GM12878 (cell line): ENCODE results near the gene MACROD2. TPM values are rescaled to one million over a fixed set of nuclear protein-coding genes. Genes with fewer than 3 reads are reported as not detected.

Experiments
- ATAC-seq: fragments of 200-7000 bp; cut with Tn5 transposase; 3 replicates; pipeline ENCODE4 v1.9.1; 2020; ENCODE audit warnings: mild to moderate bottlenecking, moderate library complexity
- BruUV-seq: library from RNA; stranded (reverse); fragments of 400-500 nt; replicated peaks from 2 replicates; lab custom pipeline; 2021; lab: Mats Ljungman, UMichigan
- CTCF ChIA-PET: fragments of 300-600 bp; sonication (Branson Sonifier 250); formaldehyde crosslinking; extraction: SDS; loops from one replicate; lab custom pipeline; 2021; ENCODE audit warnings: inconsistent platforms; lab: Yijun Ruan, JAX
- POLR2A ChIA-PET: fragments of 350-600 bp; formaldehyde crosslinking; extraction: SDS; loops from one replicate; lab custom pipeline; 2021; ENCODE audit warnings: inconsistent platforms; lab: Charles Lee
- RAD21 ChIA-PET: fragments of 300-600 bp; sonication (Branson Sonifier 250); formaldehyde crosslinking; loops from one replicate; lab custom pipeline; 2023; ENCODE audit warnings: antibody characterized with exemption; ENCODE audit not compliant: unreplicated experiment; lab: Charles Lee
- SMC1A ChIA-PET: fragments of 300-600 bp; sonication (Branson Sonifier 250); formaldehyde crosslinking; loops from one replicate; lab custom pipeline; 2023; ENCODE audit not compliant: unreplicated experiment, uncharacterized antibody; lab: Charles Lee
- DNase-seq: peaks from one replicate; pipeline ENCODE4 v3.0.0-alpha.2; 2011; ENCODE audit warnings: low read depth, low spot score
- FAIRE-seq: peaks from 3 replicates; lab custom pipeline; 2011; peaks lifted over from hg19 to GRCh38; lab: Jason Lieb, UNC
- H2AFZ ChIP-seq: 2 replicates; pipeline ENCODE4 v1.6.0; 2011; ENCODE audit warnings: low read depth, low read length, control low read depth; ENCODE audit not compliant: control insufficient read depth
- H3K27ac ChIP-seq: 2 replicates; pipeline ENCODE4 v1.5.1; 2011; ENCODE audit warnings: control low read depth; ENCODE audit not compliant: control insufficient read depth, insufficient read depth
- H3K27me3 ChIP-seq, 2 experiments: replicated peaks in 1 of 2; 2 replicates each; pipeline versions ENCODE4 v1.6.0 to v1.6.1; 2011; ENCODE audit warnings: low read length in 1 of 2; ENCODE audit not compliant: control insufficient read depth in 2 of 2, insufficient read depth in 2 of 2
- H3K36me3 ChIP-seq, 2 experiments: 2 replicates each; pipeline ENCODE4 v1.5.1; 2011; ENCODE audit warnings: low read length in 1 of 2; ENCODE audit not compliant: control insufficient read depth in 2 of 2, insufficient read depth in 2 of 2
- H3K4me1 ChIP-seq: 2 replicates; pipeline ENCODE4 v1.6.1; 2011; ENCODE audit warnings: mild to moderate bottlenecking, low read length, moderate library complexity, mixed read lengths; ENCODE audit not compliant: control insufficient read depth, insufficient read depth
- H3K4me2 ChIP-seq: 2 replicates; pipeline ENCODE4 v1.6.0; 2011; ENCODE audit warnings: control low read depth; ENCODE audit not compliant: control insufficient read depth, insufficient read depth
- H3K4me3 ChIP-seq: fragments of 200-600 bp; sonication (generic); 2 replicates; pipeline ENCODE4 v1.5.1; 2016
- H3K79me2 ChIP-seq: 2 replicates; pipeline ENCODE4 v1.6.0; 2011; ENCODE audit warnings: low read length; ENCODE audit not compliant: control insufficient read depth, insufficient read depth
- H3K9ac ChIP-seq: 2 replicates; pipeline ENCODE4 v1.8.0; 2011; ENCODE audit warnings: low read length, control low read depth, mixed read lengths; ENCODE audit not compliant: control insufficient read depth, insufficient read depth
- H3K9me3 ChIP-seq: replicated peaks from 3 replicates; pipeline ENCODE4 v1.5.1; 2011; ENCODE audit warnings: mild to moderate bottlenecking, low read length; ENCODE audit not compliant: control insufficient read depth, insufficient read depth
- H4K20me1 ChIP-seq: 2 replicates; pipeline ENCODE4 v1.6.0; 2011; ENCODE audit not compliant: control insufficient read depth, insufficient read depth
- BACH1 ChIP-seq: fragments of 450-650 bp; IDR thresholded peaks from 2 replicates; pipeline ENCODE4 v1.6.1; 2017; ENCODE audit warnings: mild to moderate bottlenecking, borderline replicate concordance
- E4F1 ChIP-seq: fragments of 450-650 bp; IDR thresholded peaks from 2 replicates; pipeline ENCODE4 v1.6.1; 2018; ENCODE audit warnings: borderline replicate concordance, mild to moderate bottlenecking; ENCODE audit not compliant: partially characterized antibody
- JUNB ChIP-seq: IDR thresholded peaks from 2 replicates; pipeline ENCODE4 v1.6.1; 2016; ENCODE audit warnings: antibody characterized with exemption, mild to moderate bottlenecking
- MYB ChIP-seq: fragments of 150-350 bp; IDR thresholded peaks from 2 replicates; pipeline ENCODE4 v1.6.1; 2014; ENCODE audit warnings: mild to moderate bottlenecking, low read depth, low read length, borderline replicate concordance
- POU2F2 ChIP-seq: IDR thresholded peaks from 3 replicates; pipeline ENCODE4 v1.6.1; 2011; ENCODE audit warnings: low read depth, mild to moderate bottlenecking, low read length, borderline replicate concordance
- RCOR1 ChIP-seq: conservative IDR thresholded peaks from 2 replicates; pipeline ENCODE4 v1.6.1; 2012; ENCODE audit warnings: low read depth, low read length, improper control_type of control experiment
- REST ChIP-seq: IDR thresholded peaks from 2 replicates; pipeline ENCODE4 v1.6.1; 2012; ENCODE audit warnings: mild to moderate bottlenecking, low read depth, low read length
- SMAD5 ChIP-seq: IDR thresholded peaks from 2 replicates; pipeline ENCODE4 v1.6.1; 2016; ENCODE audit warnings: antibody characterized with exemption, low read depth
- ZBED1 ChIP-seq: IDR thresholded peaks from 2 replicates; pipeline ENCODE4 v1.6.1; 2016; ENCODE audit warnings: borderline replicate concordance
- in situ Hi-C: fragments of 300-500 bp; cut with MboI; formaldehyde crosslinking; loops from 9 replicates; pipeline ENCODE4 v1.14.3; 2018; ENCODE audit warnings: mixed read lengths
- intact Hi-C: fragments of 100-400 bp; cut with micrococcal nuclease; formaldehyde crosslinking; loops from one replicate; pipeline ENCODE4 v1.14.2; 2022; ENCODE audit not compliant: unreplicated experiment
- polyA plus RNA-seq, 11 experiments: library from polyadenylated mRNA; depleted of rRNA in 4 of 11; unstranded in 6 of 11; stranded (reverse) in 5 of 11; fragments of >200 nt; fragmentation: Nextera tagmentation in 4 of 11; fragmentation: Illumina TruSeq in 1 of 11; extraction: Ambion mirVana in 4 of 11; extraction: Trizol in 1 of 11; gene quantifications; 1 replicate in 1 of 11; 2 replicates in 10 of 11; pipeline versions ENCODE4 v1.2.1 to v1.2.3, GENCODE V29; 2011 to 2016; ENCODE audit warnings: inconsistent platforms in 2 of 11, missing spikeins in 2 of 11, low read depth in 1 of 11
- total RNA-seq, 4 experiments: library from RNA; depleted of rRNA in 3 of 4; stranded (reverse); fragments of >200 nt in 3 of 4; fragmentation: Illumina TruSeq in 1 of 4; extraction: Trizol in 1 of 4; gene quantifications; 2 replicates each; pipeline versions ENCODE4 v1.2.1 to v1.2.3, GENCODE V29; 2013 to 2021
- TF ChIP-seq, protein P1 (sequence below): fragments of 450-650 bp; conservative IDR thresholded peaks from 2 replicates; pipeline ENCODE4 v1.6.1; 2017; ENCODE audit warnings: mild to moderate bottlenecking, moderate library complexity

Gene MACROD2
- total and polyA plus RNA-seq, 10 of the 15 experiments (the other 5 are each of a cell fraction or from before 2014, with no cell fraction given) = 1.1 to 21.5 (median 2.2) TPM

DNA sequence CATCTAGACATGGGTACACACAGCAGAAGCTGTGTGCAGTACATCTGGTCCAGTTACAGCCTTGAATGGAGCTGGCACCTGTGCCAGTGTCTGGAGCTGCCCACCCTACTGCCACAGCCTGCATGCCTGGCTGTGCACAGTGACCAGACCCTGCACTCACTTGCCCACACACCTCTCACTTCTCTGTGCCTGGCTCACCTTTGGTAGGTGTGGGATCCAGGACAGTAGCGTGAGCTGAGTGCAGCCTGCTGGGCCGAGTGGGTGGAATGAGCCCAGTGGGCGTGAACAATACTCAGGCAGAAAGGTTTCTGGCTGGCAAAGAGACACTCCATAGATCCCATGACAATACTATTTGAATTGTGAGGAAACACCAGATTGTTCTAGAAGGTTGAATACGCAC lies 1181.6 kb downstream of the MACROD2 start (continued):
- TF ChIP-seq MYB (no peak), POU2F2 (no peak), SMAD5 (no peak), RCOR1 (no peak), JUNB (no peak), E4F1 (no peak), ZBED1 (no peak), BACH1 (no peak)
- TF ChIP-seq, protein P1, sequence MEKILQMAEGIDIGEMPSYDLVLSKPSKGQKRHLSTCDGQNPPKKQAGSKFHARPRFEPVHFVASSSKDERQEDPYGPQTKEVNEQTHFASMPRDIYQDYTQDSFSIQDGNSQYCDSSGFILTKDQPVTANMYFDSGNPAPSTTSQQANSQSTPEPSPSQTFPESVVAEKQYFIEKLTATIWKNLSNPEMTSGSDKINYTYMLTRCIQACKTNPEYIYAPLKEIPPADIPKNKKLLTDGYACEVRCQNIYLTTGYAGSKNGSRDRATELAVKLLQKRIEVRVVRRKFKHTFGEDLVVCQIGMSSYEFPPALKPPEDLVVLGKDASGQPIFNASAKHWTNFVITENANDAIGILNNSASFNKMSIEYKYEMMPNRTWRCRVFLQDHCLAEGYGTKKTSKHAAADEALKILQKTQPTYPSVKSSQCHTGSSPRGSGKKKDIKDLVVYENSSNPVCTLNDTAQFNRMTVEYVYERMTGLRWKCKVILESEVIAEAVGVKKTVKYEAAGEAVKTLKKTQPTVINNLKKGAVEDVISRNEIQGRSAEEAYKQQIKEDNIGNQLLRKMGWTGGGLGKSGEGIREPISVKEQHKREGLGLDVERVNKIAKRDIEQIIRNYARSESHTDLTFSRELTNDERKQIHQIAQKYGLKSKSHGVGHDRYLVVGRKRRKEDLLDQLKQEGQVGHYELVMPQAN = no peak

GRCh38 chr20:15178581-15178980 lies 1183.3 kb downstream of the MACROD2 start:
- Histone ChIP-seq H3K4me2 (no peak overlapping the region), H3K9me3 (peaks cover 9% of the 10 kb centered on the region; the same call in 2 of the 3 replicates), H4K20me1 (no peaks in the 10 kb centered on the region), H3K27ac (no peak overlapping the region)
- ChIA-PET CTCF (no interaction called here), POLR2A (no interaction called here)
- ATAC-seq (no peak), FAIRE-seq (no peak)
- intact Hi-C loops = no loop called here
- no peak for TF ChIP-seq REST
- TF ChIP-seq, all 136 proteins: peak for 0
- H3K9ac ChIP-seq = no peak overlapping the region
- H3K79me2 ChIP-seq = no peaks in the 10 kb centered on the region
- RAD21 ChIA-PET = no interaction called here
- no peaks in the 10 kb centered on the region for H3K4me1 ChIP-seq
- no TSS peak for BruUV-seq
- H2AFZ ChIP-seq = no peak overlapping the region
- H3K36me3 ChIP-seq = no peaks in the 10 kb centered on the region
- in situ Hi-C loops = no loop called here
- DNase-seq = no peak
- H3K27me3 ChIP-seq = no peaks in the 10 kb centered on the region
- H3K4me3 ChIP-seq = no peak overlapping the region
- SMC1A ChIA-PET = no interaction called here
